ENCODE results near the gene CPNE9.

CPNE9 gene

GRCh38 chr3:9778143-9779074 lies 74.8 kb downstream of the CPNE9 start:
- no peak for DNase-seq (ENCODE audit: low read depth in 2 of 2)

- DNase-seq (ENCODE audit: low read depth in 2 of 2), result no peak
These were observed 75.5 kb downstream of the CPNE9 start for GRCh38 chr3:9779075-9779593.
